HG02981 (cell line): ENCODE measurements around the gene ATXN7L3B.
A peak's percentile ranks its signal among the peaks of the same experiment; 100 is the strongest.

ENCODE experiments used
- ATAC-seq: cut with Tn5 transposase; IDR thresholded peaks from one replicate; pipeline ENCODE4 v1.9.1; 2021; ENCODE audit warnings: mild to moderate bottlenecking, moderate library complexity; ENCODE audit not compliant: unreplicated experiment

ATXN7L3B gene

GRCh38 chr12:74547249-74547648 is 9.6 kb downstream of the ATXN7L3B start:
- no peak for ATAC-seq

GRCh38 chr12:74551291-74551690 is 13.7 kb downstream of the ATXN7L3B start:
- ATAC-seq = no peak

- peak; percentile 54 for ATAC-seq
Observed at GRCh38 chr12:74552201-74552600, 14.6 kb downstream of the ATXN7L3B start.

GRCh38 chr12:74559728-74560127 is 22.1 kb downstream of the ATXN7L3B start:
- ATAC-seq = no peak

- ATAC-seq = no peak
Observed at GRCh38 chr12:74563927-74564326, 26.3 kb downstream of the ATXN7L3B start.

GRCh38 chr12:74578486-74578885 is 40.9 kb downstream of the ATXN7L3B start:
- ATAC-seq = no peak

- ATAC-seq = no peak
Observed at GRCh38 chr12:74579446-74579845, 41.8 kb downstream of the ATXN7L3B start.

GRCh38 chr12:74579981-74580380 is 42.3 kb downstream of the ATXN7L3B start:
- no peak for ATAC-seq

- ATAC-seq = no peak
Observed at GRCh38 chr12:74581439-74581838, 43.8 kb downstream of the ATXN7L3B start.

- ATAC-seq = no peak
Observed at GRCh38 chr12:74584483-74585062, 46.9 kb downstream of the ATXN7L3B start.

- no peak for ATAC-seq
Observed at GRCh38 chr12:74586251-74586650, 48.6 kb downstream of the ATXN7L3B start.
